Gastroesophageal sphincter (tissue), 4 donors: ENCODE data around the gene EIF3F. TPM values are rescaled to one million over a fixed set of nuclear protein-coding genes. Genes with fewer than 3 reads are reported as not detected.

ENCODE experiments used
- ATAC-seq: fragments of 150-250 bp; one replicate; pipeline ENCODE4 v1.9.1; 2016; ENCODE audit warnings: mild to moderate bottlenecking, moderate library complexity
- H3K27ac ChIP-seq, 4 donors: fragments of 200-600 bp; sonication (generic) in 3 of 4; 1 replicate in 3 of 4; 2 replicates in 1 of 4; pipeline ENCODE4 v1.5.1; 2016 to 2019
- H3K27me3 ChIP-seq: fragments of 200-600 bp; sonication (generic); one replicate; pipeline ENCODE4 v1.5.1; 2019
- H3K36me3 ChIP-seq, 2 donors: fragments of 200-600 bp; sonication (generic); one replicate each; pipeline ENCODE4 v1.5.1; 2019; ENCODE audit warnings: control low read depth in 1 of 2
- H3K4me1 ChIP-seq, 3 donors: fragments of 200-600 bp; sonication (generic); 1 replicate in 2 of 3; 2 replicates in 1 of 3; pipeline ENCODE4 v1.5.1; 2016 to 2019; ENCODE audit warnings: control low read depth in 2 of 3
- H3K4me3 ChIP-seq, 2 donors: fragments of 200-600 bp; sonication (generic); one replicate each; pipeline ENCODE4 v1.5.1; 2019; ENCODE audit warnings: mild to moderate bottlenecking in 1 of 2, moderate library complexity in 1 of 2
- H3K9me3 ChIP-seq, 3 donors: fragments of 200-600 bp; sonication (generic); one replicate each; pipeline ENCODE4 v1.5.1; 2017 to 2019; ENCODE audit warnings: control low read depth in 2 of 3
- EP300 ChIP-seq: sonication (generic); formaldehyde crosslinking; IDR thresholded peaks from one replicate; pipeline ENCODE4 v1.6.1; 2017; ENCODE audit warnings: antibody characterized with exemption, mild to moderate bottlenecking
- POLR2A ChIP-seq, 2 donors: fragments of 450-650 bp; IDR thresholded peaks; one replicate each; pipeline ENCODE4 v1.6.1; 2017; ENCODE audit warnings: antibody characterized with exemption in 2 of 2, mild to moderate bottlenecking in 2 of 2, moderate library complexity in 1 of 2
- POLR2AphosphoS5 ChIP-seq: sonication (generic); formaldehyde crosslinking; IDR thresholded peaks from one replicate; pipeline ENCODE4 v1.6.1; 2017; ENCODE audit warnings: antibody characterized with exemption
- WGBS, 2 donors: methylation state at CpG; one replicate each; pipeline ENCODE4 v1.1.5; 2018; ENCODE audit warnings: low coverage in 1 of 2; 5-methylcytosine and 5-hydroxymethylcytosine counted together
- total RNA-seq, 4 donors: library from RNA; depleted of rRNA; stranded (reverse); fragments of >200 nt; gene quantifications; one replicate each; pipeline ENCODE4 v1.1.0, GENCODE V29; 2016
- TF ChIP-seq, protein P1 (sequence below), 4 experiments: fragments of 200-600 bp in 2 of 4; fragments of 450-650 bp in 2 of 4; sonication (generic) in 1 of 4; IDR thresholded peaks; one replicate each; pipeline ENCODE4 v1.5.1; 2017 to 2019; ENCODE audit warnings: antibody characterized with exemption in 4 of 4, mild to moderate bottlenecking in 2 of 4, moderate library complexity in 2 of 4

The EIF3F gene
- total RNA-seq, 4 donors from 2014 or later = 204 to 356 (median 235) TPM

DNA sequence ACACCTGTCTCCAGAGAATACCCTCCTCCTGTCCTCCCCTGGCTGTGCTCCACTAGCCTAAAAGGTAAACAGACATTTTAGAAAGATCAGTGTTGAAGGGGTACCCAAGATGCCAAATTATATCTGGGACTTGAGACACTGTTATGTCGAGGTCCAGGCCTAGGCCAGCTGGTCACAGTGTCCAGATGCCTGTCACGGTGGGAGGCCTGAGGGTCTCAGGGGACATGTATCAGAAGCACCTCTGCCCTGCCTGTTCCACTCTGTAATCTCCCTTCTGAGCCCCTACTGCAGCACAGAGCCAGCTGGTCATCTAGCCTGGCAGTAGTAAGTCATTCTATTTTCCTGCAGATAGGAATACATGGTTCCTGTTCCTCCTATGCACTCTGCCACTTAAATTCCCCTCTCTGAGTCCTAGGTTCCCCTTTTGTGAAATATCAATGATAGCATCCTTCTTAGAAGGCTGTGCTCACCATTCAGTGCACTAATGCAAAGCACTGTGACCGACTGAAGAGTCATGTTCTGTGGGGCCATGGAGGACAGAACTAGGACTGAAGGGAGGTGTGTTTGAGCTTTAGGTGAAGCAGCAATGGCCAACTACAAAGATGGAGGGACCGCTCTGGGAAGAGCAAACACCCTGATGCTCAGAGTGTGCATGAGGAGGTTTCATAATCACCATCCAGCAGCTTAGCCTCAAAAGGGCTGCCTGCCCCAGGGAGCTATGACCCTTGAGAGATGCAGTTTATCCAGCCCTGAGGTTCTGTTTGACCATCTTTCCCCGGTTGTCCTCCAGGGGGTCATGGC is 49.1 kb downstream of the EIF3F start:
- no peaks in the 10 kb centered on the region for H3K9me3 ChIP-seq
- no peaks in the 10 kb centered on the region for H3K36me3 ChIP-seq
- WGBS, 2 donors = 90% methylated on average over 2 of the region's 5 CpGs; no CpG with 5 or more reads in 1 of the 2 donors
- H3K4me1 ChIP-seq = peaks cover 0 to 13% (median 3%) of the 10 kb centered on the region in 3 donors
- no peak overlapping the region for H3K27ac ChIP-seq
- H3K27me3 ChIP-seq = no peaks in the 10 kb centered on the region
- no peak for ATAC-seq
- TF ChIP-seq EP300 (no peak), POLR2AphosphoS5 (no peak), POLR2A (IDR thresholded peaks at IDR 0.05) (no peak)
- TF ChIP-seq, protein P1, sequence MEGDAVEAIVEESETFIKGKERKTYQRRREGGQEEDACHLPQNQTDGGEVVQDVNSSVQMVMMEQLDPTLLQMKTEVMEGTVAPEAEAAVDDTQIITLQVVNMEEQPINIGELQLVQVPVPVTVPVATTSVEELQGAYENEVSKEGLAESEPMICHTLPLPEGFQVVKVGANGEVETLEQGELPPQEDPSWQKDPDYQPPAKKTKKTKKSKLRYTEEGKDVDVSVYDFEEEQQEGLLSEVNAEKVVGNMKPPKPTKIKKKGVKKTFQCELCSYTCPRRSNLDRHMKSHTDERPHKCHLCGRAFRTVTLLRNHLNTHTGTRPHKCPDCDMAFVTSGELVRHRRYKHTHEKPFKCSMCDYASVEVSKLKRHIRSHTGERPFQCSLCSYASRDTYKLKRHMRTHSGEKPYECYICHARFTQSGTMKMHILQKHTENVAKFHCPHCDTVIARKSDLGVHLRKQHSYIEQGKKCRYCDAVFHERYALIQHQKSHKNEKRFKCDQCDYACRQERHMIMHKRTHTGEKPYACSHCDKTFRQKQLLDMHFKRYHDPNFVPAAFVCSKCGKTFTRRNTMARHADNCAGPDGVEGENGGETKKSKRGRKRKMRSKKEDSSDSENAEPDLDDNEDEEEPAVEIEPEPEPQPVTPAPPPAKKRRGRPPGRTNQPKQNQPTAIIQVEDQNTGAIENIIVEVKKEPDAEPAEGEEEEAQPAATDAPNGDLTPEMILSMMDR (IDR thresholded peaks at IDR 0.05) = no peak
- H3K4me3 ChIP-seq = no peak overlapping the region

DNA sequence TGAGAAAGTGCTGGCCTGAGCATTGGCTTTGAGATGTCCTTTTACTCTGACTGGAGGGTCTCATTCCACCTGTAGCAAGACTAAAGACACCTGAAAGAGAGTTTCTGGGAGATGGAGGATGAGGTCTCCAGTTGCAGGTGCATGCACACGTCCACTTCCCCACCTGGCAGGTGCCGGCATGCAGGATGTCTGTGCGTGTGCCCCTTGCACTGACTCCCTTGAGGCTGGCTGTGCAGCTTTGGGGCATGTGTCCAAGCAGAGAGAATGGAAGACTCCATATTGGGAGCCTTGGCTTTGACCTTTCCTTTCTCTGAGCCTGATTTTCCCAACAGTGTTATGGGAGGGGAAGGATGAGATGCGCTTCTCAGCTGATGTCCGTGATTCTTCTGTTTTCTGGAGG is 49.8 kb downstream of the EIF3F start:
- 80 to 100% methylated on average over 1 to 4 of the region's 5 CpGs for WGBS, 2 donors
- no peak overlapping the region for H3K27ac ChIP-seq
- no peak overlapping the region for H3K4me3 ChIP-seq
- no peaks in the 10 kb centered on the region for H3K27me3 ChIP-seq
- peaks cover 0 to 13% (median 3%) of the 10 kb centered on the region in 3 donors for H3K4me1 ChIP-seq
- ATAC-seq = no peak
- no peaks in the 10 kb centered on the region for H3K36me3 ChIP-seq
- TF ChIP-seq POLR2AphosphoS5 (no peak), POLR2A (IDR thresholded peaks at IDR 0.05) (no peak), EP300 (no peak)
- TF ChIP-seq, protein P1 (IDR thresholded peaks at IDR 0.05) = no peak
- no peaks in the 10 kb centered on the region for H3K9me3 ChIP-seq

DNA sequence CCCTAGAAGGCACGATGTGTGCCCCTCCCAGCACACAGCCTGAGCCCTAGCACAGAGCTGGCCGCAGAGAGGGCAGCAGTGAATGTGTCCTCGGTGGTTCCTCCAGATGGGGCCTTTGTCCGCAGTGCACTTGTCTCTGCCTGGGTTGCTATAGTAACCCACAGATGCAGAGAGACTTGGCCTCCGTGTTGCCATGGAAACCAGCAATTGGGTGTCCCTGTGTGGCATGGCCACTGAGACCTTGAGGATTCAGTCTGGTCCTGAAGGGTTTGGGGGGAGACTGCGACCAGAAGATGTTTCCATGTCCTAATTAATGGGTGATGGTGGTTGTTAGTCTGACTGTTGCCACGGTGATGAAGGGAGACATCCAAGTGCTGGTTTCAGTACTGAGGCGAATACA is 51.3 kb downstream of the EIF3F start:
- WGBS, 2 donors = 83 to 90% methylated on average over 1 to 2 of the region's 8 CpGs
- TF ChIP-seq POLR2AphosphoS5 = no peak
- TF ChIP-seq POLR2A (IDR thresholded peaks at IDR 0.05) = no peak
- TF ChIP-seq EP300 = no peak
- TF ChIP-seq, protein P1 (IDR thresholded peaks at IDR 0.05) = no peak
- no peak for ATAC-seq

DNA sequence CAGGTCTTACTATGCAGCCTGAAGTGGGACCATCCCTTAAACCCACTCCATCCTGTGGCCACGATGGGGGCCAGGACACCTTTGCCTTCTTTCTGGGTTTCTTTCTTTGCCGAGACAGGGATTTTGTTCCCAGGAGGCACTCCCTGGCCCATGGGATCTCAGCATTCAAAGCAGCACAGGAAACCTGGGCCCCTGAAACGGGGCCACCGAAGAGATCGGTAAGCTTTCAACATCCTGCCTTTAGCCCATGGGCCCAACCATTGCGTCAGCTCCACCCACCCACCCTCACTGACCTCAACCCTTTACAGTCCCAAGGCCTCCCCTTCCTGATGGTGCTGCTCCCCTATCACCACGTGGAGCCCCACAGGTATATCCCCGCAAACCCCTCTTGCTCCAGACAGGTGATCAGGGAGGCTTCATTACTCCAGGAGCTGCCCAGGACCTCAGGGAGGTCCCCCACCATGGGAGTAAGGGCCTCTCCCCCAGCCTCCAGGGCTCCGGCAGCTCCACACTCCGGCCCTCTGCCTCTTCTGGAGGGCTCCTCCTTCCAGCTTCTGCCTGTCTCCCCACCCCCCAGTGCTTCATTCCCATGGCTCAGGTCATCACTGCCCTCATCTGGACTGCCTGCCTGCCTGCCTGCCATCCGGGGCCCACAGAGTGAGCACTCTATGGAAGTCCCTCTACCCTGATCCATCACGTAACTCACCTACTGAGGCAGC is 51.8 kb downstream of the EIF3F start:
- H3K4me1 ChIP-seq = no peaks in the 10 kb centered on the region
- no peaks in the 10 kb centered on the region for H3K9me3 ChIP-seq
- no peak for ATAC-seq
- H3K27ac ChIP-seq = no peak overlapping the region
- TF ChIP-seq, protein P1 (IDR thresholded peaks at IDR 0.05) = no peak
- TF ChIP-seq POLR2AphosphoS5 (no peak), POLR2A (IDR thresholded peaks at IDR 0.05) (no peak), EP300 (no peak)
- WGBS, 2 donors = 83 to 100% methylated on average over 1 to 8 of the region's 12 CpGs
- H3K4me3 ChIP-seq = no peak overlapping the region
- H3K36me3 ChIP-seq = no peaks in the 10 kb centered on the region
- H3K27me3 ChIP-seq = no peaks in the 10 kb centered on the region

More for the DNA sequence above, 51.3 kb downstream of the EIF3F start:
- H3K4me1 ChIP-seq = peaks cover 0 to 5% (median 0%) of the 10 kb centered on the region in 3 donors
- H3K27me3 ChIP-seq = no peaks in the 10 kb centered on the region
- no peaks in the 10 kb centered on the region for H3K36me3 ChIP-seq
- no peak overlapping the region for H3K4me3 ChIP-seq
- no peaks in the 10 kb centered on the region for H3K9me3 ChIP-seq
- H3K27ac ChIP-seq = no peak overlapping the region
